Measurements from ENCODE around the gene LRRIQ1.

Gene LRRIQ1

GRCh38 chr12:85156569-85156968 is 120.4 kb downstream of the LRRIQ1 start:
- TF ChIP-seq CTCF (IDR thresholded peaks at IDR 0.05; ENCODE audit: extremely low read depth, insufficient read depth, missing control alignments), result no peak
- no peak for DNase-seq (ENCODE audit: low spot score)
- in situ Hi-C loops (cut with MboI; ENCODE audit: low pct_unique_long_range_greater_than_20kb, low sequenced_read_pairs, unreplicated experiment), result no loop called here

GRCh38 chr12:85157035-85157603 is 121.0 kb downstream of the LRRIQ1 start:
- TF ChIP-seq CTCF (IDR thresholded peaks at IDR 0.05; ENCODE audit: extremely low read depth, insufficient read depth, missing control alignments), result no peak
- DNase-seq (ENCODE audit: low spot score), result no peak
- in situ Hi-C loops (cut with MboI; ENCODE audit: low pct_unique_long_range_greater_than_20kb, low sequenced_read_pairs, unreplicated experiment), result no loop called here

DNA sequence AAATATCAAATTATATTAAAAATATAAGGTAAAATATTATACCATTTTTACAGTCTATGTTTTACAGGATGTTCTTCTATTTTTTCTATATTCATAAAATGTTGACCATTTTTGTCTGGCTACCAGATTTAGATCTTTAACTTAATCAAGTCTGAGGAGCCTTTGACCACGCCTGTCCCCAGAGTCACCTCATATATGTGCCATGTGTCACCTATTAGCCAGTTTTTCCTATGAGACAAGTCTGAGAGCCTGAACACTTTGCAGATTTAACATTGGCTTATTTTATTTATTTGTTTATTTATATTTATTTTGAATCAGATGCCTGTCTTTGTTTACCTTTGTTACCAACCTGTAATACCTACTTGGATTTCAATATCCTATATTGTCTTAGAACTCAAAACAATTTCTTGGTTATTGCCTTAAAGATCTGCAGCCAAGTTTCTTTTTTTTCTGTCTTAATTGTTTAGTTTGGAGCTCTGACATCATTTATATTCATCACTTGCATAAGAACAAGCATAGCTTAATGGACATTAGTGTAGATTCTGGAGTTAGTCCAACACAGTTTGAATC is 127.7 kb downstream of the LRRIQ1 start:
- TF ChIP-seq CTCF (IDR thresholded peaks at IDR 0.05; ENCODE audit: extremely low read depth, insufficient read depth, missing control alignments), result no peak
- in situ Hi-C loops (cut with MboI; ENCODE audit: low pct_unique_long_range_greater_than_20kb, low sequenced_read_pairs, unreplicated experiment), result no loop called here
- no peak for DNase-seq (ENCODE audit: low spot score)

DNA sequence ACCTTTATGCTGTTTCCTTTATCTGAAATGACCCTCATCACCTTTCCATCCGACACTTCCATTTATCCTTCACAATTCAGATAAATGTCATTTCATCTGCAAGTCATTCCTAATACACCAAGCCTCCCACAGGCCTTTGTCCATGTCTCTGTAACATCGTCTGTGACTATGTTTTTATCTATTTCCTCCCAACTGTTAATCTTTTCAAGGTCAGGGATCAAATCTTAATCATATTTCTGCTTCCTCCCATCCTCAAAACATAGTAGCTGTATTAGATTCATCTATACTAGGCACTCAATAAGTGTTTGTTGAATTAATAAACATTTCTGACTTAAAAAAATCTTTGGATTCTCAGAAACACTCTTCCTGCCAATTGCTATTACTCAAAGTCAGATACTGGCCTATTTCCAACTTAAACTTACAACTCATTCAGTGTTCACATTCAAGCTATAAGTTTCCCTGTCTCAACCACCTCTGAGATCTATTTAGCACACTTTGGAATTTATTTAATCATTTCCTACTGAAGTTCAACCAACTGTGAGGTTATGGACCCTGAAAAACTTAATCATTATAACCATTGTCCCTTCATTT is 143.6 kb downstream of the LRRIQ1 start:
- in situ Hi-C loops (cut with MboI; ENCODE audit: low pct_unique_long_range_greater_than_20kb, low sequenced_read_pairs, unreplicated experiment), result no loop called here
- no peak for TF ChIP-seq CTCF (IDR thresholded peaks at IDR 0.05; ENCODE audit: extremely low read depth, insufficient read depth, missing control alignments)
- no peak for DNase-seq (ENCODE audit: low spot score)

GRCh38 chr12:85182699-85183098 is 146.5 kb downstream of the LRRIQ1 start:
- in situ Hi-C loops (cut with MboI; ENCODE audit: low pct_unique_long_range_greater_than_20kb, low sequenced_read_pairs, unreplicated experiment), result no loop called here
- DNase-seq (ENCODE audit: low spot score), result no peak
- TF ChIP-seq CTCF (IDR thresholded peaks at IDR 0.05; ENCODE audit: extremely low read depth, insufficient read depth, missing control alignments), result no peak

- no peak for DNase-seq (ENCODE audit: low spot score)
- TF ChIP-seq CTCF (IDR thresholded peaks at IDR 0.05; ENCODE audit: extremely low read depth, insufficient read depth, missing control alignments), result no peak
- in situ Hi-C loops (cut with MboI; ENCODE audit: low pct_unique_long_range_greater_than_20kb, low sequenced_read_pairs, unreplicated experiment), result no loop called here
Observed at GRCh38 chr12:85183855-85184254, 147.7 kb downstream of the LRRIQ1 start.

Measured in GM13977 (cell line).